Left ventricle myocardium inferior (tissue), 1 donor: ENCODE data around the gene MAP3K21. TPM values are rescaled to one million over a fixed set of nuclear protein-coding genes. Genes with fewer than 3 reads are reported as not detected.

ENCODE experiments used
- DNase-seq: peaks from one replicate; pipeline ENCODE4 v3.0.0-alpha.2; 2020
- H3K27ac ChIP-seq: fragments of 200-600 bp; replicated peaks from 2 replicates; pipeline ENCODE4 v1.8.0; 2021
- H3K27me3 ChIP-seq: fragments of 200-600 bp; 2 replicates; pipeline ENCODE4 v1.8.0; 2021; ENCODE audit warnings: low read depth
- H3K36me3 ChIP-seq: fragments of 200-600 bp; 2 replicates; pipeline ENCODE4 v1.8.0; 2021
- H3K4me1 ChIP-seq: fragments of 200-600 bp; 2 replicates; pipeline ENCODE4 v1.8.0; 2021
- H3K4me3 ChIP-seq: fragments of 200-600 bp; 2 replicates; pipeline ENCODE4 v1.8.0; 2021; ENCODE audit warnings: mild to moderate bottlenecking, moderate library complexity
- H3K9me3 ChIP-seq: fragments of 200-600 bp; replicated peaks from 2 replicates; pipeline ENCODE4 v1.8.0; 2021
- intact Hi-C: fragments of 100-400 bp; cut with micrococcal nuclease; formaldehyde crosslinking; loops from one replicate; pipeline ENCODE4 v1.11.0; 2022
- total RNA-seq: library from RNA; stranded (reverse); fragmentation: NEBNext Ultra II Directional; extraction: Animal tissue kit (Norgen Biotek cat#: 25700); gene quantifications from one replicate; pipeline ENCODE4 v1.2.1, GENCODE V29; 2021
- TF ChIP-seq, protein P1 (sequence below): fragments of 200-600 bp; IDR thresholded peaks from 2 replicates; pipeline ENCODE4 v1.8.0; 2021; ENCODE audit warnings: antibody characterized with exemption, mild to moderate bottlenecking, borderline replicate concordance
- donor health status: DM: no; HTN: yes; CAD: no; lungs with severe emphysema.

MAP3K21 gene
- total RNA-seq, 1 donor from 2014 or later, result 0.41 TPM

- no peaks in the 10 kb centered on the region for H3K9me3 ChIP-seq
- TF ChIP-seq, protein P1, sequence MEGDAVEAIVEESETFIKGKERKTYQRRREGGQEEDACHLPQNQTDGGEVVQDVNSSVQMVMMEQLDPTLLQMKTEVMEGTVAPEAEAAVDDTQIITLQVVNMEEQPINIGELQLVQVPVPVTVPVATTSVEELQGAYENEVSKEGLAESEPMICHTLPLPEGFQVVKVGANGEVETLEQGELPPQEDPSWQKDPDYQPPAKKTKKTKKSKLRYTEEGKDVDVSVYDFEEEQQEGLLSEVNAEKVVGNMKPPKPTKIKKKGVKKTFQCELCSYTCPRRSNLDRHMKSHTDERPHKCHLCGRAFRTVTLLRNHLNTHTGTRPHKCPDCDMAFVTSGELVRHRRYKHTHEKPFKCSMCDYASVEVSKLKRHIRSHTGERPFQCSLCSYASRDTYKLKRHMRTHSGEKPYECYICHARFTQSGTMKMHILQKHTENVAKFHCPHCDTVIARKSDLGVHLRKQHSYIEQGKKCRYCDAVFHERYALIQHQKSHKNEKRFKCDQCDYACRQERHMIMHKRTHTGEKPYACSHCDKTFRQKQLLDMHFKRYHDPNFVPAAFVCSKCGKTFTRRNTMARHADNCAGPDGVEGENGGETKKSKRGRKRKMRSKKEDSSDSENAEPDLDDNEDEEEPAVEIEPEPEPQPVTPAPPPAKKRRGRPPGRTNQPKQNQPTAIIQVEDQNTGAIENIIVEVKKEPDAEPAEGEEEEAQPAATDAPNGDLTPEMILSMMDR, result no peak
These were observed 13.5 kb downstream of the MAP3K21 start for GRCh38 chr1:233340966-233341516.

GRCh38 chr1:233342086-233342485 lies 14.6 kb downstream of the MAP3K21 start:
- intact Hi-C loops, result no loop called here
- Histone ChIP-seq H3K27me3 (peaks cover 30% of the 10 kb centered on the region), H3K4me3 (no peak overlapping the region), H3K36me3 (no peaks in the 10 kb centered on the region), H3K4me1 (no peaks in the 10 kb centered on the region), H3K27ac (no peak overlapping the region), H3K9me3 (no peaks in the 10 kb centered on the region)
- no peak for DNase-seq
- TF ChIP-seq, protein P1, result no peak

More at GRCh38 chr1:233340966-233341516, 13.5 kb downstream of the MAP3K21 start:
- H3K36me3 ChIP-seq, result no peaks in the 10 kb centered on the region
- DNase-seq, result no peak
- intact Hi-C loops, result no loop called here
- H3K27ac ChIP-seq, result no peak overlapping the region
- no peaks in the 10 kb centered on the region for H3K4me1 ChIP-seq
- H3K27me3 ChIP-seq, result peaks cover 41% of the 10 kb centered on the region
- no peak overlapping the region for H3K4me3 ChIP-seq

DNA sequence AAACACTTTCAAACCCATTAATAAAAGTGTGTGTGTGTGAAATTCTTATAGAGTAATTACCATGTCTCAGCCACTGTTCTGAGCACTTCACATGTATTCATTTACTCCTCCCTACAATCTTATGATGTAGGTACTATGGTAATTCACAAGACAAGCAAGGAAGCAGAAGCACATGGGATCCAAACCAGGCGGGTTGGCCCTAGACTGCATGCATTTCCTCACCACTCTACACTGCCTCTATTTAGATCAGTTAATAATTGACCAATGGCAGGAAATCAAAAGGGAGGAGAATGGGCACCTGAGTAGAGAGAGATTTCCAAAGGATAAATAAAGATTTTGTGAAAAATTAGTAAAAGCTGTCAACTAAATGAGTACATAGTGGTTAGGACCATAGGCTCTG lies 15.7 kb downstream of the MAP3K21 start:
- intact Hi-C loops, result no loop called here
- no peak for DNase-seq
- peaks cover 20% of the 10 kb centered on the region for H3K27me3 ChIP-seq
- TF ChIP-seq, protein P1, result no peak
- no peaks in the 10 kb centered on the region for H3K4me1 ChIP-seq
- no peaks in the 10 kb centered on the region for H3K9me3 ChIP-seq
- H3K27ac ChIP-seq, result no peak overlapping the region
- H3K36me3 ChIP-seq, result no peaks in the 10 kb centered on the region
- H3K4me3 ChIP-seq, result no peak overlapping the region

- no peak overlapping the region for H3K4me3 ChIP-seq
- no peaks in the 10 kb centered on the region for H3K9me3 ChIP-seq
- H3K36me3 ChIP-seq, result no peaks in the 10 kb centered on the region
- TF ChIP-seq, protein P1, result no peak
- H3K4me1 ChIP-seq, result no peaks in the 10 kb centered on the region
- intact Hi-C loops, result no loop called here
- peaks cover 4% of the 10 kb centered on the region for H3K27me3 ChIP-seq
- no peak for DNase-seq
- no peak overlapping the region for H3K27ac ChIP-seq
These were observed 19.8 kb downstream of the MAP3K21 start for GRCh38 chr1:233347338-233347737.

GRCh38 chr1:233349137-233349536 lies 21.6 kb downstream of the MAP3K21 start:
- Histone ChIP-seq H3K4me1 (peaks cover 6% of the 10 kb centered on the region), H3K27ac (no peak overlapping the region), H3K36me3 (no peaks in the 10 kb centered on the region), H3K4me3 (no peak overlapping the region), H3K9me3 (no peaks in the 10 kb centered on the region), H3K27me3 (no peaks in the 10 kb centered on the region)
- intact Hi-C loops, result no loop called here
- DNase-seq, result no peak
- TF ChIP-seq, protein P1, result no peak

DNA sequence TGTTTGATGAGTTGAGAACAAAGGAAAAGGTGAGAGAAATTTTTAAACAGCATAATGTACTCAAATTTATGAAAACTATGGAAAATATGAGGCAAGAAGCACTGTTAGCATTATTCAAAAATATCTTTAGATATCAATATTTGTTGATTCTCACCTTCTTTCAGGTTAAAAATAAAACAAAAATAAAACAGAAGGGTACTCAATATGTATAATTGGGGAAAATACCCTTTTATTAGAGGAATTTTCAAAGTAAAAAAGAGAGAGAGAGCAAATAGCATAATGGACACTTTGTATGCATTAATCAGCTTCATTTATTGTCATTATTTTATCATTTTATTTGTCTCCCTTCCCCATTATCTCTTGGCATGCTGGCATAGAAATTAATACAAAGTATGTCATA lies 27.5 kb downstream of the MAP3K21 start:
- Histone ChIP-seq H3K27ac (no peak overlapping the region), H3K27me3 (no peaks in the 10 kb centered on the region), H3K4me3 (no peak overlapping the region), H3K4me1 (peaks cover 6% of the 10 kb centered on the region), H3K9me3 (no peaks in the 10 kb centered on the region), H3K36me3 (no peaks in the 10 kb centered on the region)
- no peak for DNase-seq
- TF ChIP-seq, protein P1, result no peak
- intact Hi-C loops, result no loop called here
